ENCODE data around the gene DMP1. TPM values are rescaled to one million over a fixed set of nuclear protein-coding genes. Genes with fewer than 3 reads are reported as not detected.

The DMP1 gene
- total and polyA plus RNA-seq, 2 donors from 2014 or later, result not detected

DNA sequence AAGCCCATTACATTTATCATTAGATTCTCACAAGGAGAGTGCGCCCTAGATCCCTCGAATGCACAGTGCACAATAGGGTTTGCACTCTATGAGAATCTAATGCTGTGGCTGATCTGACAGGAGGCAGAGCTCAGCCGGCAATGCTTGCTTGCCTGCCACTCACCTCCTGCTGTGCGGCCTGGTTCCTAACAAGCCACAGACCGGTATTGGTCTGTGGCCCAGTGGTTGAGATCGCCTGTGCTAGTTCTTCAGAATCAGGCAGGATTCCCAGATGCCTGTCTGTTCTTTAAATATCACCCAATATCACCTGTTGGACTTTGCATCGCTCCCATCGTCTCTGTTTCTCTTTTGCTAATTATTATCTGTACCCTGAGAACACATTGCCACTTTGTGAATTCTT, 27.8 kb upstream of the DMP1 start:
- intact Hi-C loops (cut with DNase I), result no loop called here
- DNase-seq, result no peak
- H3K27ac ChIP-seq (ENCODE audit: low read depth in 2 of 2, low read length in 2 of 2), result no peak overlapping the region
- TF ChIP-seq, protein P1, sequence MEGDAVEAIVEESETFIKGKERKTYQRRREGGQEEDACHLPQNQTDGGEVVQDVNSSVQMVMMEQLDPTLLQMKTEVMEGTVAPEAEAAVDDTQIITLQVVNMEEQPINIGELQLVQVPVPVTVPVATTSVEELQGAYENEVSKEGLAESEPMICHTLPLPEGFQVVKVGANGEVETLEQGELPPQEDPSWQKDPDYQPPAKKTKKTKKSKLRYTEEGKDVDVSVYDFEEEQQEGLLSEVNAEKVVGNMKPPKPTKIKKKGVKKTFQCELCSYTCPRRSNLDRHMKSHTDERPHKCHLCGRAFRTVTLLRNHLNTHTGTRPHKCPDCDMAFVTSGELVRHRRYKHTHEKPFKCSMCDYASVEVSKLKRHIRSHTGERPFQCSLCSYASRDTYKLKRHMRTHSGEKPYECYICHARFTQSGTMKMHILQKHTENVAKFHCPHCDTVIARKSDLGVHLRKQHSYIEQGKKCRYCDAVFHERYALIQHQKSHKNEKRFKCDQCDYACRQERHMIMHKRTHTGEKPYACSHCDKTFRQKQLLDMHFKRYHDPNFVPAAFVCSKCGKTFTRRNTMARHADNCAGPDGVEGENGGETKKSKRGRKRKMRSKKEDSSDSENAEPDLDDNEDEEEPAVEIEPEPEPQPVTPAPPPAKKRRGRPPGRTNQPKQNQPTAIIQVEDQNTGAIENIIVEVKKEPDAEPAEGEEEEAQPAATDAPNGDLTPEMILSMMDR (IDR thresholded peaks at IDR 0.05; ENCODE audit: borderline replicate concordance, extremely low read depth, insufficient read depth), result no peak
- no peaks in the 10 kb centered on the region for H3K4me1 ChIP-seq (ENCODE audit: control insufficient read depth in 2 of 3, insufficient read depth in 2 of 3, low read depth in 1 of 3, low read length in 3 of 3)
- no peak overlapping the region for H3K9ac ChIP-seq (ENCODE audit: low read length in 3 of 3)
- no peaks in the 10 kb centered on the region for H3K27me3 ChIP-seq (ENCODE audit: control insufficient read depth, insufficient read depth, low read length)
- no peak overlapping the region for H3K4me3 ChIP-seq (ENCODE audit: low read length in 3 of 3)
- no peak for FAIRE-seq
- no peaks in the 10 kb centered on the region for H3K9me3 ChIP-seq (ENCODE audit: control insufficient read depth in 2 of 3, insufficient read depth in 1 of 3, low read length in 3 of 3)
- H3K36me3 ChIP-seq (ENCODE audit: control insufficient read depth in 2 of 3, insufficient read depth in 3 of 3, low read length in 3 of 3), result no peaks in the 10 kb centered on the region

DNA sequence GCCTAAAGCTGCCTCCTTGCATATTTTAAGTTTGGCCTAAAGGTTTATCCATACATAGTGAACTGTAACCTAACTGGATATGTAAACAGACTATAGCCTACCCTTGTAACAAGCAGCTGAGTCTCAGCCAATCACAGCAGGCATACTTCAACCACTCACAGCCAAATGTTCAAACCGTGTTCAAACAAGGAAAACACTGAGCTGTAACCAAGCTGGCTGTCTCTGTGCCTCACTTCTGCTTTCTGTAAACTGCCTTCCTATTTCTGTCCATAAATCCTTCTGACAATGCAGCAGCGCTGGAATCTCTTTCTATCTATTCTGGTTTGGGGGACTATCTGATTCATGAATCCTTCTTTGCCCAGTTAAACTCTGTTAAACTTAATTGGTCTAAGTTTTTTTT, 25.4 kb upstream of the DMP1 start:
- intact Hi-C loops (cut with DNase I), result no loop called here
- Histone ChIP-seq H3K27ac (ENCODE audit: low read depth in 2 of 2, low read length in 2 of 2) (no peak overlapping the region), H3K9ac (ENCODE audit: low read length in 3 of 3) (no peak overlapping the region), H3K4me3 (ENCODE audit: low read length in 3 of 3) (no peak overlapping the region), H3K36me3 (ENCODE audit: control insufficient read depth in 2 of 3, insufficient read depth in 3 of 3, low read length in 3 of 3) (no peaks in the 10 kb centered on the region), H3K9me3 (ENCODE audit: control insufficient read depth in 2 of 3, insufficient read depth in 1 of 3, low read length in 3 of 3) (no peaks in the 10 kb centered on the region), H3K27me3 (ENCODE audit: control insufficient read depth, insufficient read depth, low read length) (no peaks in the 10 kb centered on the region), H3K4me1 (ENCODE audit: control insufficient read depth in 2 of 3, insufficient read depth in 2 of 3, low read depth in 1 of 3, low read length in 3 of 3) (no peaks in the 10 kb centered on the region)
- no peak for FAIRE-seq
- TF ChIP-seq, protein P1 (IDR thresholded peaks at IDR 0.05; ENCODE audit: borderline replicate concordance, extremely low read depth, insufficient read depth), result no peak
- no peak for DNase-seq

DNA sequence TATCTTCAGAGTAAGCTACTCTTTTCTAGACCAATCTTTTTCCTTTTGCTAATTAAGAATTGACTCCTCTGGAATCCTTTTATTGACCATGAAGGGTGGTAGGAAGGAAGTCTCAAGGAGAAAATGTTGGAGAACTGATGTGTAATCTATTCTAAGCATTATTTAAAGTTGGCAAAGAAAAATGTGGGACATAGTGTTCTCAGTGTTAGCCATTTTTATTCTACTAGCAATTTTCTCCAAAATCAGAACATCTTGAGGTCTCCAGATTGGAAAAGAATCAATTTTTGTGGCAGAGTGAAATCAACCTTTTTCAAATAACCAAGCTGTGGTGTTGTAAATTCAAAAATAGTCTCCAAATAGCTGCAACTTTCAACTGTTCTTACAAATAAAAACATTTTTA, 18.4 kb upstream of the DMP1 start:
- H3K9me3 ChIP-seq (ENCODE audit: control insufficient read depth in 2 of 3, insufficient read depth in 1 of 3, low read length in 3 of 3), result no peaks in the 10 kb centered on the region
- H3K27ac ChIP-seq (ENCODE audit: low read depth in 2 of 2, low read length in 2 of 2), result no peak overlapping the region
- H3K36me3 ChIP-seq (ENCODE audit: control insufficient read depth in 2 of 3, insufficient read depth in 3 of 3, low read length in 3 of 3), result no peaks in the 10 kb centered on the region
- FAIRE-seq (no peak), DNase-seq (no peak)
- H3K4me3 ChIP-seq (ENCODE audit: low read length in 3 of 3), result no peak overlapping the region
- H3K4me1 ChIP-seq (ENCODE audit: control insufficient read depth in 2 of 3, insufficient read depth in 2 of 3, low read depth in 1 of 3, low read length in 3 of 3), result no peaks in the 10 kb centered on the region
- TF ChIP-seq, protein P1 (IDR thresholded peaks at IDR 0.05; ENCODE audit: borderline replicate concordance, extremely low read depth, insufficient read depth), result no peak
- H3K9ac ChIP-seq (ENCODE audit: low read length in 3 of 3), result no peak overlapping the region
- no peaks in the 10 kb centered on the region for H3K27me3 ChIP-seq (ENCODE audit: control insufficient read depth, insufficient read depth, low read length)
- intact Hi-C loops (cut with DNase I), result no loop called here

DNA sequence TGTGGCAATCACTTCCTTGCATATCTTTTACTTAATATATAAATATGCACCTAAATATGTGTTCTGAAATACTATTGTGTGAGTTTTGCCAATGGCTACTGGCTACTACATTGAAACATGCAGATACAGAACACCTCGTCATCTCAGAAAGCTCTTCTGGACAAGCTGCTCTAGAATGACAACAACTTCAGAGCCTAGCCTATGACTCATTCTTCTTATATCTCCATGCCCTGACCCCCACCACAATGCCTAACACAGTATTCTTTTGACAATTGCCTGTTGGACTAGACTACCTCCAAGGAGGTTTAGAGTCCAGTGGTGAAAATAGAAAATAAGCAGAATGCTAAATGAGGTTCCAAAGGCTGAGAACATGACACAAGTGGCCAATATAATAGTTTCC, 17.6 kb upstream of the DMP1 start:
- TF ChIP-seq, protein P1 (IDR thresholded peaks at IDR 0.05; ENCODE audit: borderline replicate concordance, extremely low read depth, insufficient read depth), result no peak
- no peak for FAIRE-seq
- Histone ChIP-seq H3K9me3 (ENCODE audit: control insufficient read depth in 2 of 3, insufficient read depth in 1 of 3, low read length in 3 of 3) (no peaks in the 10 kb centered on the region), H3K4me1 (ENCODE audit: control insufficient read depth in 2 of 3, insufficient read depth in 2 of 3, low read depth in 1 of 3, low read length in 3 of 3) (no peaks in the 10 kb centered on the region), H3K27ac (ENCODE audit: low read depth in 2 of 2, low read length in 2 of 2) (no peak overlapping the region), H3K9ac (ENCODE audit: low read length in 3 of 3) (no peak overlapping the region), H3K36me3 (ENCODE audit: control insufficient read depth in 2 of 3, insufficient read depth in 3 of 3, low read length in 3 of 3) (no peaks in the 10 kb centered on the region), H3K27me3 (ENCODE audit: control insufficient read depth, insufficient read depth, low read length) (no peaks in the 10 kb centered on the region), H3K4me3 (ENCODE audit: low read length in 3 of 3) (no peak overlapping the region)
- intact Hi-C loops (cut with DNase I), result no loop called here
- DNase-seq, result no peak
